NCI-H524 (cell line): ENCODE data around the gene MRPS14.

Experiments
- DNase-seq, 2 experiments: peaks; one replicate each; lab custom pipeline; 2025; lab: John Stamatoyannopoulos, UW

The MRPS14 gene

GRCh38 chr1:174984952-174985351 is 38.3 kb downstream of the MRPS14 start:
- no peak for DNase-seq

- DNase-seq, result peak in 1 of 2 experiments; percentile 38
Measured at GRCh38 chr1:174982971-174983689, 40.1 kb downstream of the MRPS14 start.

GRCh38 chr1:174976436-174977108 is 46.7 kb downstream of the MRPS14 start:
- DNase-seq, result no peak

GRCh38 chr1:174975764-174976163 is 47.5 kb downstream of the MRPS14 start:
- DNase-seq, result no peak

GRCh38 chr1:174974711-174975119 is 48.5 kb downstream of the MRPS14 start:
- peak; percentile 63 to 81 for DNase-seq

GRCh38 chr1:174971902-174972301 is 51.3 kb downstream of the MRPS14 start:
- no peak for DNase-seq

GRCh38 chr1:174971466-174971865 is 51.8 kb downstream of the MRPS14 start:
- DNase-seq, result no peak

- DNase-seq, result no peak
Measured at GRCh38 chr1:174969977-174970376, 53.2 kb downstream of the MRPS14 start.

GRCh38 chr1:174968750-174969244 is 54.4 kb downstream of the MRPS14 start:
- DNase-seq, result no peak

GRCh38 chr1:174967845-174968705 is 55.1 kb downstream of the MRPS14 start:
- no peak for DNase-seq

- DNase-seq, result no peak
Measured at GRCh38 chr1:174966008-174966572, 57.1 kb downstream of the MRPS14 start.

GRCh38 chr1:174965362-174966007 is 57.7 kb downstream of the MRPS14 start:
- DNase-seq, result no peak

GRCh38 chr1:174964972-174965361 is 58.3 kb downstream of the MRPS14 start:
- no peak for DNase-seq

- DNase-seq, result no peak
Measured at GRCh38 chr1:174964261-174964971, 58.8 kb downstream of the MRPS14 start.

- no peak for DNase-seq
Measured at GRCh38 chr1:174963529-174964125, 59.6 kb downstream of the MRPS14 start.
